Stimulated activated CD8-positive, alpha-beta memory T cell treated with anti-CD3 and anti-CD28 coated beads, Interleukin-7, amount 100 ng/mL, for 4 hours (primary cell): ENCODE measurements around the gene TNS3.

ENCODE experiments used
- DNase-seq, 2 donors: peaks; one replicate each; pipeline ENCODE4 v3.0.0-alpha.2; 2020; ENCODE audit warnings: low read depth in 2 of 2

Gene TNS3

GRCh38 chr7:47485640-47486435 lies 96.1 kb downstream of the TNS3 start:
- DNase-seq, result no peak

GRCh38 chr7:47484923-47485639 lies 96.8 kb downstream of the TNS3 start:
- DNase-seq, result no peak

- DNase-seq, result no peak
Observed at GRCh38 chr7:47484457-47484856, 97.5 kb downstream of the TNS3 start.

DNA sequence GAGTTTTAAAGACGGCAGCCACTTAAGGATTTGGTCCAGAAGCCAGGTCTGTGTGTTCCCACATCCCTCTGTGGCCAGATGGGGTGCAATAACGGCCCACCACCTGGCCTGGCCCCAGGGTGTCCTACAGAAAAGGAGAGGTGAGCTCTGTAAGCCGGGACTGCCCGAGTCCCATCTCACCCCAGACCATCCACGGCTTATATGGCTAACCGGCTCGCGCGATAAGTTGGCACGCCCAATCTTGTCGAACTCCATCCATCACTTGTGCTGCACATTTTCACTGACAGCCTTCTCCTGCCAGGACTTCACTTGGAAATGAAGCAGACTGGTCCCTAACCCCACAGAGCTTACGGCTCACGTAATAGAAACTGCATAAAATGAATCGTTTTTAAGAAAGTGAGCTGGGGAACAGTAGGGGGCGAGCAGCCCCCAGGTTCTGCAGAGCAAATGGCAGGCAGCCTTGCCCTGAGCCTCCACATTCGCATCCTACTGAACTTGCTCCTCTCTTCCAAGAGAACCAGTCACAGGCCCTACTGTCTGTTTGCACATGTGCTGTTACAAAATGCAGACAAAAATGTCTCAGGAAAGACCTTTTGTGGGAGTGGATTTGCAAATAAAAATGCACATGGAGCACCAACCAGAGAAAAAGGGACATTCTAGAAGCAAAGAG lies 98.2 kb downstream of the TNS3 start:
- no peak for DNase-seq

- no peak for DNase-seq
Observed at GRCh38 chr7:47482013-47482875, 99.7 kb downstream of the TNS3 start.

DNA sequence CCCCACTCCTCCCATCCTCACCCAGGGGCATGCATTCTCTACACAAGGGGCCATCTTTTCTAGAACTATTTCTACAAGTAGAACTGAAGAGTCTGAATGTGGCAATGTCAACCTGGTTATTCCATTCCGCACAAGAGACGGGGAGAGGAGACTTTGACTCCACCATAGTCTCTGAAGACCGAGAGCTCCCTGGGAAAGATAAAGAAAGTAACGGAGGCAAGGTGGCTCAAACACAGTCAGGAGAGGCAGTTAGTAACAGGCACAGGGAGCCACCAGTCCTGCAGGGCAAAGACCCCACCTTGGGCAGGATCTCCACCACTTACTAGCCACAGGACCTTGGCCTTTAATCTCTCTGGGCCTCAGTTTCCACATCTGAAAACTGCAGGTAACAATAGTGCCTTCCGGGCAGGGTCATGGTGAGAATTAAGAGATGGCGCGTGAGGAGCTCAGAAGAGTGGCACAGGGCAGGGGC lies 100.3 kb downstream of the TNS3 start:
- no peak for DNase-seq

- no peak for DNase-seq
Observed at GRCh38 chr7:47480576-47481538, 101.1 kb downstream of the TNS3 start.

- no peak for DNase-seq
Observed at GRCh38 chr7:47479821-47480575, 101.9 kb downstream of the TNS3 start.

DNA sequence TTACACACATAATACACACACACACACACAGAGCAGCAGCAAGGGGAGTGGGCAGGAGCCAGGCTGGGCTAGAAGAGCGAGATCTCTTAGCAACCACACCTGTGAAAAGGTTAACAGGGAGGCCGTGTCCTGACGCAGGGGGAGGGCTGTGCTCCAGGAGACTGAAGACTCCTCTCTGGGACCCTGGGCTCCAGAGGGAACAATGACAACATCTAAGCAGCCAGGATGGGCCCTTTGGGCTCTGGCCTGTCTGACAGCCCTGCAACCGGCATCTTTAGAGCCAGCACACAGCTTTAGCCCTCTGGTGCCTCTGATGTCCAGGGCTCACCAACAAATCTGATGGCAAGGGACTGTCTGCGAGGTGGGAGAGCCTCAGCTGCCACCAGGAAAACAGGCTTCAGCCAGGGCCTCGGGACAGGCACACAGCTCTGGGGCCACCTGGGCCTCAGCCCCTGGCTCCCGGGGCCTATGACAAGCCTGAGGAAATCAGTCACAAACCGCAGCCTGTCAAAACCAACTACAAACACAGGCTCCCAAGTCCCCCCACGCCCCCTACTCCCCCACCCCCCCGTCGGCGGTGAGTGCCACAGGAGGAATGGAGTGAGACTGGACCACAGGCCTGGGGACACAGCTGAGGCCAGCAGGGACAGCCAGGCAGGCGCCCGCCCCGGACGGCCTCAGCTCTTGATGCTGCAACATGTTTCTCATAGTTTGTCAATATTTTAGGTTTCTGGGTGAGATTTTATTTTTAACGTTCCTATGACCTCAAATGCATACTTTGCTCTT lies 102.8 kb downstream of the TNS3 start:
- no peak for DNase-seq

- DNase-seq, result no peak
Observed at GRCh38 chr7:47478017-47478344, 103.9 kb downstream of the TNS3 start.

- no peak for DNase-seq
Observed at GRCh38 chr7:47477191-47478016, 104.5 kb downstream of the TNS3 start.

- no peak for DNase-seq
Observed at GRCh38 chr7:47475880-47476227, 106.1 kb downstream of the TNS3 start.

GRCh38 chr7:47474937-47475879 lies 106.7 kb downstream of the TNS3 start:
- no peak for DNase-seq

DNA sequence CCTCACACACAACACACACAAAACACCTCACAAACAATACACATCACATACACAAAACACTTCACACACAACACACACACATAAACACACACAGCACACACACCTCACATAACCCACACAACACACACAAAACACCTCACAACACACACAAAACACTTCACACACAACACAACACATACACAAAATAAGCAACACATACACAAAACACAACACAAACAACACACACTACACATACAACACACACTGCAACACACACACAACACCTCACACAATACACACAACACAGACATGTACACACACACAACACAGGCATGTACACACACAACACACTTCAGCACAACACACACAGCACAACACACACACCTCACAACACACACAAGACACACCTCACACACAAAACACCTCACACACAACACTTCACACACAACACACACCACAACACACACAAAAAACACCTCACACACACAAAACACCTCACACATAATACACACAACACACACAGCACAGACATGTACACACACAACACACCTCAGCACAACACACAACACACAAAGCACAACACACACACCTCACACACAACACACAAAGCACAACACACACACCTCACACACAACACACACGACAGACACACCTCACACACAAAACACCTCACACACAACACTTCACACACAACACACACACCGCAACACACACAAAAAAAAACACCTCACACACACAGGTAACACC lies 107.5 kb downstream of the TNS3 start:
- no peak for DNase-seq

- DNase-seq, result no peak
Observed at GRCh38 chr7:47473499-47474210, 108.3 kb downstream of the TNS3 start.
